Activated T-helper 1 cell treated with anti-CD3 and anti-CD28 coated beads, Interleukin-12 subunit alpha, Interleukin-12 subunit beta, Interleukin-2, Interleukin-4 antibody, amounts not matched to agents 30 ng/mL and 10 ng/mL and 1 ng/mL, durations not matched to agents 14 hours and 24 hours and 36 hours (primary cell): ENCODE data around the gene PLCL1. TPM values are rescaled to one million over a fixed set of nuclear protein-coding genes. Genes with fewer than 3 reads are reported as not detected.
"Not testable (repeated sequence)": the region's sequence is repeated elsewhere in the genome, so short reads cannot be mapped to it uniquely, and the experiment has no call there.

Experiments
- DNase-seq: peaks from one replicate; pipeline ENCODE4 v3.0.0; 2021; ENCODE audit warnings: low spot score
- H3K27ac Mint-ChIP-seq: one replicate; pipeline ENCODE4 v1.8.0; 2021; ENCODE audit warnings: mild to moderate bottlenecking, mixed read lengths
- H3K27me3 Mint-ChIP-seq: one replicate; pipeline ENCODE4 v1.8.0; 2022; ENCODE audit warnings: mild to moderate bottlenecking, moderate library complexity, mixed read lengths; ENCODE audit not compliant: insufficient read depth
- H3K36me3 Mint-ChIP-seq: one replicate; pipeline ENCODE4 v1.8.0; 2021; ENCODE audit warnings: low read depth, mixed read lengths
- H3K4me1 Mint-ChIP-seq: one replicate; pipeline ENCODE4 v1.8.0; 2021; ENCODE audit warnings: low read depth, mixed read lengths
- H3K4me3 Mint-ChIP-seq: one replicate; pipeline ENCODE4 v1.8.0; 2021; ENCODE audit warnings: mild to moderate bottlenecking, moderate library complexity, mixed read lengths
- H3K9me3 Mint-ChIP-seq: one replicate; pipeline ENCODE4 v1.8.0; 2021; ENCODE audit warnings: mixed read lengths
- intact Hi-C: fragments of 100-400 bp; cut with micrococcal nuclease; formaldehyde crosslinking; loops from one replicate; pipeline ENCODE4 v1.15.1; 2024
- total RNA-seq: library from RNA; stranded (reverse); gene quantifications from 2 replicates; pipeline ENCODE4 v1.2.3, GENCODE V29; 2022

Gene PLCL1
- total RNA-seq, 1 donor from 2014 or later, result 0.62 TPM

GRCh38 chr2:198028955-198029354 lies 224.6 kb downstream of the PLCL1 start:
- Mint-ChIP-seq H3K4me3 (no peak overlapping the region), H3K4me1 (no peaks in the 10 kb centered on the region), H3K36me3 (no peaks in the 10 kb centered on the region)

GRCh38 chr2:198029576-198029975 lies 225.2 kb downstream of the PLCL1 start:
- H3K36me3 Mint-ChIP-seq, intact Hi-C loops, H3K9me3 Mint-ChIP-seq, H3K27ac Mint-ChIP-seq, H3K4me3 Mint-ChIP-seq, H3K27me3 Mint-ChIP-seq, DNase-seq, H3K4me1 Mint-ChIP-seq: not testable (repeated sequence)

More at GRCh38 chr2:198028955-198029354, 224.6 kb downstream of the PLCL1 start:
- H3K9me3 Mint-ChIP-seq, result no peaks in the 10 kb centered on the region
- H3K27ac Mint-ChIP-seq, result no peak overlapping the region
- intact Hi-C loops, result no loop called here
- H3K27me3 Mint-ChIP-seq, result peaks cover 2% of the 10 kb centered on the region
- DNase-seq, result no peak

DNA sequence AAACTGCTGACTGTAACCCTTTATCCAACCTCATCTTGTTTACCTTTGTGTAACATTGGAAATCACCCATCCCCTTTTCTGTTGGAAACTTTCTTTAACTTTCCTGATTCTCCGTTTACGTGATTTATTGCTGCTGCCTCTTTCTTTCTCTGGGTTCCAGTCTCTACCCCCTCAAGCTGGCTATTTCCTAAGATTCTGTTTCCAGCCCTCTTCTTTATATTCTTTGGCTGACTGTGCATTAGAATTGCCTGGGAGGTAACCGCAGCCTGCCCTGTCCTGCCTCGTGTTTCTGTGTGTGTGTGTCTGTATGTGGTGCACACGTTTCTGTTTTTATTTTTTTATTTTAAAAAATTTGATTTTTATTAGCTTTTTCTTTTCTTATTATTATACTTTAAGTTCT lies 229.2 kb downstream of the PLCL1 start:
- Mint-ChIP-seq H3K4me3 (no peak overlapping the region), H3K9me3 (no peaks in the 10 kb centered on the region), H3K27ac (no peak overlapping the region), H3K27me3 (peaks cover 2% of the 10 kb centered on the region), H3K4me1 (no peaks in the 10 kb centered on the region), H3K36me3 (no peaks in the 10 kb centered on the region)
- intact Hi-C loops, result no loop called here
- no peak for DNase-seq

DNA sequence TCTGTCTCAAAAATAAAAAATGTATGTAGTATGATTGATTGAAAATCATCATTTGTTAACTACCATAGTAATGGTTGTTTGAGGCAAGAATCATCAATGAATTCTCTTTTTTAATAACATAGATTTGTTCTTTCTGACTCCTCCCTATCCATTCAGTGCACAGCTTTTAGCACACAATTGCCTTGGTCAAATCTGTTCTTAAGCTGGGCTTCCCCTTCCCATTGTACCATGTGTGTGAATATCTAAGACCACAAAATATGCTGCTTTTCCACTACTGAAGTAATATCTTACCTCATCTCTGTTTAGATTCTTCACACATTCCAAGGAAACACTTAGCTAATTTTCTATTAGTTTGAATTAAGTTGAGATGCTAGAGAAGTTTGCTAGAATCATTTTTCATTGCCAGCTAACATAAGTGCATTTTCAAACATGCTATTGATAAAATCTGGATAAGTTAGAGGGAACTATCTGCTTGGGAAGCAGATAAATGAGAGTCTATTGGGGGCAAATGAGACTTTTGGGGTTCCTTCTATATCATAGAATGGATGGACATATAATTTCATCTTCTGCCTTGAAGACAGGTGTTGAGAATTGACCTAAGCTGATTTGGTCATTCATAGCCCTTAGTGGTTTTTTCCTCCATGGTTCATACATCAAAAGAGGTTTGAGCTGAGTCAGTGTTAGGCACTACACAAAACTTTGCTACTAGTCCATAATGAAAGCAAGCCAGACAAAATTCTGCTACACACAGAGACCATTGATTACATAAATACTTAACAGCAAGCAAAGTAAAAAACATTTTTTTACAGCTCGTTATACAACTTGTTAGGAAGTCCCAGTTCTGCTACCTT lies 231.9 kb downstream of the PLCL1 start:
- no peaks in the 10 kb centered on the region for H3K4me1 Mint-ChIP-seq
- DNase-seq, result no peak
- intact Hi-C loops, result no loop called here
- H3K4me3 Mint-ChIP-seq, result no peak overlapping the region
- no peak overlapping the region for H3K27ac Mint-ChIP-seq
- H3K9me3 Mint-ChIP-seq, result no peaks in the 10 kb centered on the region
- H3K36me3 Mint-ChIP-seq, result peaks cover 4% of the 10 kb centered on the region
- H3K27me3 Mint-ChIP-seq, result peaks cover 2% of the 10 kb centered on the region

DNA sequence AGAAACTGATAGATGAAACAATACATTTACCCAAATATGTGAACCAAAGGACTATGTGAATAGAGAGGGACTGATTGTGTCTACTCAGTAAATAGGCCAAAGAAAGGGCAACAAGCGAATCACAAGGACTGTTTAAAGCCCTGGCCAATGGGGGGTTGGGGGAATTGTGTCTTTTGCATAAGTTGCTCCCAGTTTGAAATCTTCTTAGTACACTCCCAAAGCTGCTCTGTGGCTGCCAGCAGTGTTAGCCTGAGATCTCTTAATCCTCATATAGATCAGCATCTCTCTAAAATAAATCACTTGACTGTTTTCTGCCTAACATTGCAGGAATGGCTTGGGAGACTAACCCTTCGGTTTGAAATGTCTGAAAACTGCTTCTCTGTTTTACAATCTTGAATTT lies 236.4 kb downstream of the PLCL1 start:
- Mint-ChIP-seq H3K27me3 (peaks cover 2% of the 10 kb centered on the region), H3K27ac (no peak overlapping the region), H3K4me3 (no peak overlapping the region), H3K9me3 (no peaks in the 10 kb centered on the region), H3K36me3 (peaks cover 4% of the 10 kb centered on the region), H3K4me1 (peaks cover 10% of the 10 kb centered on the region)
- DNase-seq, result no peak
- intact Hi-C loops, result no loop called here

DNA sequence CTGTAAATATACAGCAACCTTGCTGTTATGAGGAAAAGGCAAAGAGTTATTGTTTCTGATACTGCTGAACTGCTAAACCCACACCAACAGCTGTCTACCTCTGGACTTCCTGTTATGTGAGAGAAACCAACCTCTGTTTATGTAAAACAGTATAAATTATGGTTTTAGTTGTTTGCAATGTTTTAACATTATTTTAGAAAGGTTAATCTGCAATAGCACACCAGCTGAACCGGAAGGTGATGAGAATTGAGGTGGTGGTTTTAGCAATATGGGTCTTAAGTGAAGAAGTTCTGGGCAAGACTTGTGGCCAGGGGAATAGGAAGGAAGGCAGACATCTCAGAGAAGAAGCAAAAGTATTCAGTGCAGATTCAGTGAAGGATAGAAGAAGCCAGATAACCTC lies 237.8 kb downstream of the PLCL1 start:
- Mint-ChIP-seq H3K36me3 (peaks cover 6% of the 10 kb centered on the region), H3K9me3 (peaks cover 3% of the 10 kb centered on the region), H3K4me1 (peaks cover 14% of the 10 kb centered on the region), H3K27me3 (no peaks in the 10 kb centered on the region), H3K27ac (no peak overlapping the region), H3K4me3 (no peak overlapping the region)
- no peak for DNase-seq
- intact Hi-C loops, result no loop called here

DNA sequence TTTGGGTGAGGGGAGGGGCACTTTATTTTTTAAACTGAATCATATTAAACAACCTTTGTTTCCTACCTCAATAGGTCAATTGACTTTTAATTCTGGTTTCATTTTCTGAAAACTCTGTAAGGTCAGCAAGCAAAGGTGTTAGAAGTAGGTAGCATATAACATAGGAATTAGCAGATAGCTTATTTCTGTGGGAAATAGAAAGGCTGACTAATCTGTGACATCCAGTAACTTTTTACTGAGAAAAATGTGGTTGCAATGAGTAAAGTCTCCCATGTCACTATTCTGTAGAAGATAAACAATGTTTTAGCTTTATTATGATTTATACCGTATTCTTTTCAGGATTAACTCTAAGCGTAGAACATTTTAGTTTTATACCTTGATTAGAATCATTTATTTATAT lies 240.4 kb downstream of the PLCL1 start:
- peak overlapping the region; percentile 19 for H3K4me3 Mint-ChIP-seq
- intact Hi-C loops, result loop anchor here (1.0 to 2.0 kb wide), 4 partner anchors 23 to 175 kb away; no protein-coding TSS in a partner anchor
- H3K9me3 Mint-ChIP-seq, result peaks cover 6% of the 10 kb centered on the region
- H3K4me1 Mint-ChIP-seq, result peaks cover 14% of the 10 kb centered on the region
- H3K27ac Mint-ChIP-seq, result peak overlapping the region; percentile 76
- no peaks in the 10 kb centered on the region for H3K27me3 Mint-ChIP-seq
- H3K36me3 Mint-ChIP-seq, result peaks cover 6% of the 10 kb centered on the region
- DNase-seq, result no peak

- peaks cover 4% of the 10 kb centered on the region for H3K36me3 Mint-ChIP-seq
- intact Hi-C loops, result loop anchor here (1.0 to 2.0 kb wide), 2 partner anchors 92 to 176 kb away; no protein-coding TSS in a partner anchor
- H3K9me3 Mint-ChIP-seq, result peaks cover 6% of the 10 kb centered on the region
- H3K4me3 Mint-ChIP-seq, result no peak overlapping the region
- peaks cover 14% of the 10 kb centered on the region for H3K4me1 Mint-ChIP-seq
- no peak for DNase-seq
- no peaks in the 10 kb centered on the region for H3K27me3 Mint-ChIP-seq
- H3K27ac Mint-ChIP-seq, result no peak overlapping the region
Observed at GRCh38 chr2:198045227-198045626, 240.8 kb downstream of the PLCL1 start.

- peaks cover 3% of the 10 kb centered on the region for H3K27me3 Mint-ChIP-seq
- intact Hi-C loops, result no loop called here
- H3K27ac Mint-ChIP-seq, result no peak overlapping the region
- H3K4me3 Mint-ChIP-seq, result no peak overlapping the region
- H3K36me3 Mint-ChIP-seq, result no peaks in the 10 kb centered on the region
- H3K9me3 Mint-ChIP-seq, result peaks cover 3% of the 10 kb centered on the region
- no peak for DNase-seq
- H3K4me1 Mint-ChIP-seq, result no peaks in the 10 kb centered on the region
Observed at GRCh38 chr2:198052741-198053140, 248.3 kb downstream of the PLCL1 start.

GRCh38 chr2:198053148-198053547 lies 248.8 kb downstream of the PLCL1 start:
- Mint-ChIP-seq H3K9me3 (peaks cover 3% of the 10 kb centered on the region), H3K36me3 (no peaks in the 10 kb centered on the region), H3K4me1 (no peaks in the 10 kb centered on the region), H3K4me3 (no peak overlapping the region), H3K27ac (no peak overlapping the region), H3K27me3 (peaks cover 3% of the 10 kb centered on the region)
- no peak for DNase-seq
- intact Hi-C loops, result no loop called here

DNA sequence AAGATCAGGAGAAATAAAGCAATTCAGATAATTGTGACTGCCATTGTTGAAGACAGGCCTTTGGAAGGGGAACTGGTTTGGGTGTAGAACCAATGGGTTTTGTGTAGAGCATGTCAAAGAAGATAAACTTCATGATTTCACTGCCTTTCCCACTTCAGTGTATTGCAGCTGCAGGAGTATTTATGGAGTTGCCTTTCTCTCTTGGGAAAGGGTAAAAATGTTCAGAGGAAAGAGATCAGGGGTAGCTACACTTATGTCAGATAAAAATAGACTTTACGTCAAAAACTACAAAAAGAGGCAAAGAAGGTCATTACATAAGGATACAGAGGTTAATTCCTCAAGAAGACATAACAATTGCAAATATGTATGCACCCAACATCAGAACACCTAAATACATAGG lies 249.4 kb downstream of the PLCL1 start:
- H3K4me3 Mint-ChIP-seq, result no peak overlapping the region
- H3K27me3 Mint-ChIP-seq, result peaks cover 3% of the 10 kb centered on the region
- H3K27ac Mint-ChIP-seq, result no peak overlapping the region
- intact Hi-C loops, result loop anchor here (1.0 to 2.0 kb wide), 3 partner anchors 73 to 250 kb away; no protein-coding TSS in a partner anchor
- no peaks in the 10 kb centered on the region for H3K4me1 Mint-ChIP-seq
- H3K9me3 Mint-ChIP-seq, result no peaks in the 10 kb centered on the region
- no peak for DNase-seq
- H3K36me3 Mint-ChIP-seq, result no peaks in the 10 kb centered on the region

DNA sequence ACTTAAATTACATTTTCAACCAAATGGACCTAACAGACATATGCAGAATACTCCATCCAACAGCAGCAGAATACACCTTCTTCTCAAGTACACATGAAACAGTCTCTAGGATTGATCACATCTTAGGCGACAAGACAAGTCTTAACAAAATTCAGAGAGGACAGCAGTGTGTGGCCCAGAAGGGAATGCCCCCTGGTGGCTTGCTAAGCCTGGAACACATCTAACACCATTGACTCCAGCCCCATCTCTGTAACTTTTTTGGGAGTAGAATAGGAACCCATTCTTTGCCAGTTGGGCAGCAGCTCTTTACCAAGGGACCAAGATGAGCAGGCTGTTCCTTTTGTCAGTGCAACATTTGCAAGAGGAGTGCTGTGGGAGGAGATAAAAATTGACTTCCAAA lies 249.9 kb downstream of the PLCL1 start:
- Mint-ChIP-seq H3K9me3 (no peaks in the 10 kb centered on the region), H3K36me3 (no peaks in the 10 kb centered on the region), H3K27ac (no peak overlapping the region), H3K4me3 (no peak overlapping the region), H3K4me1 (no peaks in the 10 kb centered on the region), H3K27me3 (peaks cover 3% of the 10 kb centered on the region)
- intact Hi-C loops, result loop anchor here (1.0 to 2.0 kb wide), 3 partner anchors 73 to 251 kb away; no protein-coding TSS in a partner anchor
- DNase-seq, result peak; percentile 10

GRCh38 chr2:198055716-198056115 lies 251.3 kb downstream of the PLCL1 start:
- peaks cover 3% of the 10 kb centered on the region for H3K27me3 Mint-ChIP-seq
- no peak for DNase-seq
- H3K27ac Mint-ChIP-seq, result no peak overlapping the region
- no peaks in the 10 kb centered on the region for H3K4me1 Mint-ChIP-seq
- intact Hi-C loops, result loop anchor here (2.0 kb wide), 1 partner anchor 71 kb away; no protein-coding TSS in a partner anchor
- no peak overlapping the region for H3K4me3 Mint-ChIP-seq
- H3K9me3 Mint-ChIP-seq, result no peaks in the 10 kb centered on the region
- no peaks in the 10 kb centered on the region for H3K36me3 Mint-ChIP-seq
